Vagina (tissue), 2 donors: ENCODE results near the gene DAB2IP. TPM values are rescaled to one million over a fixed set of nuclear protein-coding genes. Genes with fewer than 3 reads are reported as not detected.

ENCODE experiments used
- DNase-seq, 2 donors: peaks; one replicate each; pipeline ENCODE4 v3.0.0-alpha.2; 2017; ENCODE audit errors: extremely low spot score in 2 of 2
- H3K27ac ChIP-seq: fragments of 200-600 bp; sonication (generic); one replicate; pipeline ENCODE4 v1.5.1; 2019
- H3K27me3 ChIP-seq: fragments of 200-600 bp; sonication (generic); one replicate; pipeline ENCODE4 v1.5.1; 2019
- H3K36me3 ChIP-seq, 2 donors: fragments of 200-600 bp; sonication (generic); one replicate each; pipeline ENCODE4 v1.5.1; 2017 to 2019
- H3K4me1 ChIP-seq: fragments of 200-600 bp; sonication (generic); one replicate; pipeline ENCODE4 v1.5.1; 2019
- H3K4me3 ChIP-seq, 2 donors: fragments of 200-600 bp; sonication (generic); 1 replicate in 1 of 2; 2 replicates in 1 of 2; pipeline ENCODE4 v1.5.1; 2016 to 2019
- H3K9me3 ChIP-seq: fragments of 200-600 bp; sonication (generic); one replicate; pipeline ENCODE4 v1.5.1; 2019
- POLR2A ChIP-seq, 2 donors: fragments of 450-650 bp; IDR thresholded peaks; one replicate each; pipeline ENCODE4 v1.6.1; 2017; ENCODE audit warnings: antibody characterized with exemption in 2 of 2, mild to moderate bottlenecking in 2 of 2, moderate library complexity in 2 of 2
- POLR2AphosphoS5 ChIP-seq, 2 donors: sonication (generic); formaldehyde crosslinking; IDR thresholded peaks; one replicate each; pipeline ENCODE4 v1.9.0; 2017; ENCODE audit warnings: antibody characterized with exemption in 2 of 2, mild to moderate bottlenecking in 2 of 2, low read depth in 1 of 2; ENCODE audit not compliant: insufficient read depth in 1 of 2
- intact Hi-C: fragments of 100-400 bp; cut with DNase I; formaldehyde crosslinking; loops from one replicate; pipeline ENCODE4 v1.15.1; 2023
- total RNA-seq: library from RNA; depleted of rRNA; stranded (reverse); fragments of >200 nt; gene quantifications from one replicate; pipeline ENCODE4 v1.2.3, GENCODE V29; 2016
- TF ChIP-seq, protein P1 (sequence below), 3 experiments: fragments of 450-650 bp in 2 of 3; fragments of 200-600 bp in 1 of 3; sonication (generic) in 1 of 3; IDR thresholded peaks; one replicate each; pipeline ENCODE4 v1.5.1; 2017 to 2019; ENCODE audit warnings: antibody characterized with exemption in 3 of 3, mild to moderate bottlenecking in 2 of 3, moderate library complexity in 2 of 3

The DAB2IP gene
- total RNA-seq, 1 donor from 2014 or later, result 38.8 TPM

DNA sequence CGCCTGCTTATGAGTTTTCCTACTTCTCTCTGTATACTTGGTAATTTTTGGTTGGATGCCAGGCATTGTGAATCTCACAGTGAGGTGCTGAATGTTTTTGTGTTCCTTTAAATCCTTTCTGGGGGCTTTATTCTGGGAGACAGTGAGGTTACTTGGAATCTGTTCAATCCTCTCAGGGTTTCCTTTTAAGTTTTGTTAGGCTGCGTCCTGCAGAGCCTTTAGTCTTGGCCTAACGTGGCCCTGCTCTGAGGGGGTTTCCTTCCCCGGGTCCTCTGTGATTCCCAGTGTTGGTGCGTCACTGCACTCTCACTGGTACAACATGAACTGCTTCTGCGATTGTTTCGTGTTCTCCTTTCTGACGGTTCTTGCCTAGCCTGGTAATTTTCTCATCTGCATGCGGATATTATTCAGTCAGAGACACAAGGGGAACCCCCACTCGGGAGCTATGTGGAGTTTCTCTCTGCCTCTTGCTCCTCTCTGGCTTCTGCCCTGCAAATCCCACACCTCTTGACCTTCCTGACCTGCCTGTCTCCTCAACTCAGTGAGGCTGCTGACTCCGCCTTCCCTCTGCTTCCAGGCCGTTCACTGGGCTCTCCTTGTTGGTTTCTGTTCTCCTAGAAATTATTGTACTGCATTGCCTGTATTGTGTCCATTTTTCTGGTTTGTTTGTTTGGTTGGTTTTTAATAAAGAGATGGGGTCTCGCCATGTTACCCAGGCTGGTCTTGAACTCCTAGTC lies 128.1 kb downstream of the DAB2IP start:
- Histone ChIP-seq H3K27me3 (no peaks in the 10 kb centered on the region), H3K9me3 (no peaks in the 10 kb centered on the region), H3K4me1 (no peaks in the 10 kb centered on the region), H3K4me3 (no peak overlapping the region), H3K36me3 (peaks cover 6 to 73% of the 10 kb centered on the region in 2 donors), H3K27ac (no peak overlapping the region)
- TF ChIP-seq POLR2AphosphoS5 (IDR thresholded peaks at IDR 0.05; ENCODE audit: insufficient read depth in 1 of 2, low read depth in 1 of 2) (no peak), POLR2A (IDR thresholded peaks at IDR 0.05) (no peak)
- TF ChIP-seq, protein P1, sequence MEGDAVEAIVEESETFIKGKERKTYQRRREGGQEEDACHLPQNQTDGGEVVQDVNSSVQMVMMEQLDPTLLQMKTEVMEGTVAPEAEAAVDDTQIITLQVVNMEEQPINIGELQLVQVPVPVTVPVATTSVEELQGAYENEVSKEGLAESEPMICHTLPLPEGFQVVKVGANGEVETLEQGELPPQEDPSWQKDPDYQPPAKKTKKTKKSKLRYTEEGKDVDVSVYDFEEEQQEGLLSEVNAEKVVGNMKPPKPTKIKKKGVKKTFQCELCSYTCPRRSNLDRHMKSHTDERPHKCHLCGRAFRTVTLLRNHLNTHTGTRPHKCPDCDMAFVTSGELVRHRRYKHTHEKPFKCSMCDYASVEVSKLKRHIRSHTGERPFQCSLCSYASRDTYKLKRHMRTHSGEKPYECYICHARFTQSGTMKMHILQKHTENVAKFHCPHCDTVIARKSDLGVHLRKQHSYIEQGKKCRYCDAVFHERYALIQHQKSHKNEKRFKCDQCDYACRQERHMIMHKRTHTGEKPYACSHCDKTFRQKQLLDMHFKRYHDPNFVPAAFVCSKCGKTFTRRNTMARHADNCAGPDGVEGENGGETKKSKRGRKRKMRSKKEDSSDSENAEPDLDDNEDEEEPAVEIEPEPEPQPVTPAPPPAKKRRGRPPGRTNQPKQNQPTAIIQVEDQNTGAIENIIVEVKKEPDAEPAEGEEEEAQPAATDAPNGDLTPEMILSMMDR (IDR thresholded peaks at IDR 0.05), result no peak
- DNase-seq, result no peak
- intact Hi-C loops, result no loop called here

GRCh38 chr9:121780177-121781040 lies 129.0 kb downstream of the DAB2IP start:
- TF ChIP-seq POLR2AphosphoS5 (IDR thresholded peaks at IDR 0.05; ENCODE audit: insufficient read depth in 1 of 2, low read depth in 1 of 2), result no peak
- no peak for TF ChIP-seq POLR2A (IDR thresholded peaks at IDR 0.05)
- H3K4me1 ChIP-seq, result no peaks in the 10 kb centered on the region
- no peaks in the 10 kb centered on the region for H3K27me3 ChIP-seq
- DNase-seq, result no peak
- H3K27ac ChIP-seq, result no peak overlapping the region
- no peaks in the 10 kb centered on the region for H3K9me3 ChIP-seq
- H3K4me3 ChIP-seq, result no peak overlapping the region
- intact Hi-C loops, result no loop called here
- H3K36me3 ChIP-seq, result peaks cover 6 to 64% of the 10 kb centered on the region in 2 donors

DNA sequence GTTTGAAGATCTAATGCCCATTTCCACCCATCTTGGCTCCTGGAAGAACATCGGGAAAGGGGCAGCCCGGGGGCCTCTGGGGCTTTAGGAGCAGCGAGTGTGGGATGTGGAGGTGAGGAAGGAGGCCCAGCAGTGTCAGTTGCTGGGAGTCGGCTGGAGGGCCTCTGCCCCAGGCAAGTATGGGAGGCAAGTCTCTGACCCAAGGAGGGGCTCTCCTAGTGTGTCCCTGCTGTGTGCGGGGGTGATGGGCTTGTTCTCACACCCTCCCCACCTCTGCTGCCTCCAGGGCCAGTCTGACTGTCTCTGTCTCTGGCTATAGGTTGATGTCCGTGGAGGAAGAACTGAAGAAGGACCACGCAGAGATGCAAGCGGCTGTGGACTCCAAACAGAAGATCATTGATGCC lies 129.7 kb downstream of the DAB2IP start:
- no peak for DNase-seq
- Histone ChIP-seq H3K4me1 (no peaks in the 10 kb centered on the region), H3K36me3 (peaks cover 6 to 57% of the 10 kb centered on the region in 2 donors), H3K4me3 (no peak overlapping the region), H3K27me3 (no peaks in the 10 kb centered on the region), H3K27ac (no peak overlapping the region), H3K9me3 (no peaks in the 10 kb centered on the region)
- intact Hi-C loops, result no loop called here
- TF ChIP-seq POLR2AphosphoS5 (IDR thresholded peaks at IDR 0.05; ENCODE audit: insufficient read depth in 1 of 2, low read depth in 1 of 2), result no peak
- TF ChIP-seq, protein P1 (IDR thresholded peaks at IDR 0.05), result no peak
- TF ChIP-seq POLR2A (IDR thresholded peaks at IDR 0.05), result no peak

DNA sequence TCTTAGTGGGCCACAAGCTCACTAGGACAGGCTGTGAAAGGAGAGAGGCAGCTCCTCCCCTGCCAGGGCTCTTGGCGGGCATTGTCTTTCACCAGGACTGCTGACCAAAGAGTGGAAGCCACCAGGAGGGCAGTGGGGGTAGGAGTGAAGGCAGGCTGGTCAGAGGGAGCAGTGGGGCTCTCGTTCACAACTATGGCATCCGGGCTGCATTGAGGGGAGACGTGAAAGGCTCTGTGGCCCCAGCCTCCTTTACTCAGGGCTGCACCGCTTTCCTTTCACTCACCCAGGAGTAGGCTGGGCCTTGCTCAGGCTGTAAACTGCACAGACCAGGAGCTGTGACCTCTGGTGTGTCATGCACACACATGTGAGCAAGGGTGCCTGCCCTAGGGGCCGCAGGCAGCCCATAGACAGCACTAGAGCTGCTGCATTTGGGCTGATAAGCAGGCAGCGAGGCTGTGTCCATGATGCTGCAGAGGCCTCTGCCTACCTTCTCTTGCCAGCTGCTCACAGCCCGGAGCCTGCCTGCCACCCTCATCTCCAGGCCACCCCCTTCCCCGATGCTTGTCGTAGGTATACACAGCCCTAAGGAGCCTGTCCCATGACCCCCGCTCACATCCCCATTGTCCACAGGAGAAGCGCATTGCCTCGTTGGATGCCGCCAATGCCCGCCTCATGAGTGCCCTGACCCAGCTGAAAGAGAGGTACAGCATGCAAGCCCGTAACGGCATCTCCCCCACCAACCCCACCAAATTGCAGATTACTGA lies 130.4 kb downstream of the DAB2IP start:
- intact Hi-C loops, result no loop called here
- no peak overlapping the region for H3K27ac ChIP-seq

More for the DNA sequence above, 130.4 kb downstream of the DAB2IP start:
- TF ChIP-seq POLR2A (IDR thresholded peaks at IDR 0.05) (no peak), POLR2AphosphoS5 (IDR thresholded peaks at IDR 0.05; ENCODE audit: insufficient read depth in 1 of 2, low read depth in 1 of 2) (no peak)
- TF ChIP-seq, protein P1 (IDR thresholded peaks at IDR 0.05), result no peak
- Histone ChIP-seq H3K27me3 (no peaks in the 10 kb centered on the region), H3K9me3 (no peaks in the 10 kb centered on the region), H3K4me1 (no peaks in the 10 kb centered on the region), H3K36me3 (peaks cover 6 to 50% of the 10 kb centered on the region in 2 donors), H3K4me3 (no peak overlapping the region)
- DNase-seq, result peak in 1 of 2 donors; percentile 82
